Measurements from ENCODE around the gene MAP2K3. TPM values are rescaled to one million over a fixed set of nuclear protein-coding genes. Genes with fewer than 3 reads are reported as not detected.

The MAP2K3 gene
- total RNA-seq, 1 experiment from 2014 or later: 98.1 TPM

DNA sequence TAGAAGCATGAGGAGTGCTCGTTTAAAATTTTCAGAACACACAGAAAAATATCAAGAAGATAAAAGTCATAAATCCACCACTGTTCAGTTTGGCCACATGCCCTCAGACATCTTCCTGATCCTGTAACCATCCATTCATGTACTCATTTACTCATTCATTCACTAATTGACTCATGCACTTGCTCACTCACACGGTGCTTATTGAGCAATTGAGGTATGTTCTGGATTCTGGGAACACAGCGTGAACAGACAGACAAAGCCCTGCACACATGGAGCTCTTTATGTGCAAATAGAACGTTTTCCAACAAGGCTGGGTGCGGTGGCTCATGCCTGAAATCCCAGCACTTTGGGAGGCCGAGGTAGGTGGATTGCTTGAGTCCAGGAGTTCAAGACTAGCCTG lies 21.1 kb upstream of the MAP2K3 start:
- TF ChIP-seq, protein P1, sequence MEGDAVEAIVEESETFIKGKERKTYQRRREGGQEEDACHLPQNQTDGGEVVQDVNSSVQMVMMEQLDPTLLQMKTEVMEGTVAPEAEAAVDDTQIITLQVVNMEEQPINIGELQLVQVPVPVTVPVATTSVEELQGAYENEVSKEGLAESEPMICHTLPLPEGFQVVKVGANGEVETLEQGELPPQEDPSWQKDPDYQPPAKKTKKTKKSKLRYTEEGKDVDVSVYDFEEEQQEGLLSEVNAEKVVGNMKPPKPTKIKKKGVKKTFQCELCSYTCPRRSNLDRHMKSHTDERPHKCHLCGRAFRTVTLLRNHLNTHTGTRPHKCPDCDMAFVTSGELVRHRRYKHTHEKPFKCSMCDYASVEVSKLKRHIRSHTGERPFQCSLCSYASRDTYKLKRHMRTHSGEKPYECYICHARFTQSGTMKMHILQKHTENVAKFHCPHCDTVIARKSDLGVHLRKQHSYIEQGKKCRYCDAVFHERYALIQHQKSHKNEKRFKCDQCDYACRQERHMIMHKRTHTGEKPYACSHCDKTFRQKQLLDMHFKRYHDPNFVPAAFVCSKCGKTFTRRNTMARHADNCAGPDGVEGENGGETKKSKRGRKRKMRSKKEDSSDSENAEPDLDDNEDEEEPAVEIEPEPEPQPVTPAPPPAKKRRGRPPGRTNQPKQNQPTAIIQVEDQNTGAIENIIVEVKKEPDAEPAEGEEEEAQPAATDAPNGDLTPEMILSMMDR (conservative IDR thresholded peaks at IDR 0.05): no peak
- TF ChIP-seq EZH2 (IDR thresholded peaks at IDR 0.05; ENCODE audit: low read depth): no peak
- H3K27me3 ChIP-seq (ENCODE audit: insufficient read depth, low read depth): no peaks in the 10 kb centered on the region
- no peak for DNase-seq
- ChIA-PET POLR2A (ENCODE audit: unreplicated experiment) (no interaction called here), CTCF (no interaction called here)
- no peaks in the 10 kb centered on the region for H3K4me1 ChIP-seq (replicated peaks; ENCODE audit: insufficient read depth)
- H3K9me3 ChIP-seq (ENCODE audit: insufficient read depth, low read depth): no peaks in the 10 kb centered on the region
- no peaks in the 10 kb centered on the region for H3K36me3 ChIP-seq (ENCODE audit: low read depth)
- no peaks in the 10 kb centered on the region for H4K20me1 ChIP-seq (ENCODE audit: insufficient read depth)
- intact Hi-C loops (cut with micrococcal nuclease; ENCODE audit: unreplicated experiment): no loop called here
- H3K79me2 ChIP-seq (ENCODE audit: low read depth): no peaks in the 10 kb centered on the region
- no TSS peak for BruUV-seq (replicated peaks)
- H3K9me2 ChIP-seq (ENCODE audit: insufficient read depth): no peaks in the 10 kb centered on the region
- H2AFZ ChIP-seq: no peak overlapping the region
- H3K4me2 ChIP-seq: no peak overlapping the region
- no peak overlapping the region for H3K27ac ChIP-seq
- H3K4me3 ChIP-seq: no peak overlapping the region
- no peaks in the 10 kb centered on the region for H3F3A ChIP-seq (ENCODE audit: insufficient read depth, low read depth)

DNA sequence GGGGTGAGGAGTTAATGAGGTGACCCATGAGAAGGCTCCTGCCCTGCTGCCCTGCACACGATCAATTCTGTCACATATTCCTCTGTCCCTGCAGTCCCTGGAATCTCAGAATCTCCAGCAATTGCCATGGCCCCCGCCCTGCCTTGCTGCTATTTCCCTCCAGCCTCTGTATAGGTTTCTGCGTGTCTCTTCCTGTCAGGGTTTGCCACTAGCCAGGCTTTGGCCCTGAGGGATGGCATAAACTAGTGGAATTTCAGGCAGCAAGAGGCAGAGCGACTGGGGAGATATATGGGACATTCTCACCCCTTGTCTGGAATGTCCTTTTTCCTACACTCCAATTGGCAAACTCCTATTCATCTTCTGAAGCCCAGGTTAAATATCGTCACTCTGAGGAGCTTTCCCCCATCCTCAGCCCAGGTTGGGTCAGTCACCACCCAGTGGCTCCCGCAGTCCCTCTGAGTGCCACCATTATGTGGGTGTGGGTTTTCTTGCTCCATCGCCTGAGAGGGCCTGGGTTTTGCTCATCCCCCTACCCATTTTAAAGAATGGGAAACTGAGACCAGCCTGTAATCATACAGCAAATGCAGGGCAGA lies 15.8 kb upstream of the MAP2K3 start:
- Histone ChIP-seq H3K4me3 (no peak overlapping the region), H4K20me1 (ENCODE audit: insufficient read depth) (no peaks in the 10 kb centered on the region), H3K27me3 (ENCODE audit: insufficient read depth, low read depth) (no peaks in the 10 kb centered on the region), H3K79me2 (ENCODE audit: low read depth) (no peaks in the 10 kb centered on the region), H3K9me2 (ENCODE audit: insufficient read depth) (no peaks in the 10 kb centered on the region), H3K27ac (no peak overlapping the region), H3K4me1 (replicated peaks; ENCODE audit: insufficient read depth) (no peaks in the 10 kb centered on the region), H3K36me3 (ENCODE audit: low read depth) (no peaks in the 10 kb centered on the region), H3K9me3 (ENCODE audit: insufficient read depth, low read depth) (no peaks in the 10 kb centered on the region), H3K4me2 (no peak overlapping the region), H3F3A (ENCODE audit: insufficient read depth, low read depth) (peaks cover 3% of the 10 kb centered on the region; the same call in 1 of the 2 replicates), H2AFZ (no peak overlapping the region)
- POLR2A ChIA-PET (ENCODE audit: unreplicated experiment): interaction anchor here (0.6 kb wide), 1 partner anchor 56 kb away, joined by 3 read pairs; no protein-coding TSS in a partner anchor
- TF ChIP-seq EZH2 (IDR thresholded peaks at IDR 0.05; ENCODE audit: low read depth): no peak
- TF ChIP-seq, protein P1 (conservative IDR thresholded peaks at IDR 0.05): no peak
- BruUV-seq (replicated peaks): no TSS peak
- intact Hi-C loops (cut with micrococcal nuclease; ENCODE audit: unreplicated experiment): no loop called here
- CTCF ChIA-PET: no interaction called here
- DNase-seq: no peak

DNA sequence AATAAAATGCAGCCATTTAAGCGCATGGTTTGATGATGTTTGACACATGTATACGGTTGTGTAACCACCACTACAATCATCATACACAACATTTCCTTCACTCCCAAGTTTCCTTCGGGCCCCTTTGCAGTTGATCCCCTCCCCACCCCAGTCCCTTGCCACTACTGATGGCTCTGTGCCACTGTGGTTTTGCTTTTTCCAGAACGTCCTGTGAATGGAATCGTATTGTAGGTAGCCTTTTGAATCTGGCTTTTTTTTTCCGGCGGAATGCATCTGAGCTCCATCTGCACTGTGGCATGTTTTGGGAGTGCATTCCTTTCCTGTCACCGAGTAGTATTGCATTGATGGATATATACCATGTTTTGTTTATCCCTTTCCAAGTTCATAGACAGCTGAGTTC lies 15.1 kb upstream of the MAP2K3 start:
- intact Hi-C loops (cut with micrococcal nuclease; ENCODE audit: unreplicated experiment): no loop called here
- no peak overlapping the region for H3K4me3 ChIP-seq
- TF ChIP-seq EZH2 (IDR thresholded peaks at IDR 0.05; ENCODE audit: low read depth): no peak
- TF ChIP-seq, protein P1 (conservative IDR thresholded peaks at IDR 0.05): no peak
- H3K36me3 ChIP-seq (ENCODE audit: low read depth): no peaks in the 10 kb centered on the region
- H3K4me1 ChIP-seq (replicated peaks; ENCODE audit: insufficient read depth): no peaks in the 10 kb centered on the region
- ChIA-PET CTCF (no interaction called here), POLR2A (ENCODE audit: unreplicated experiment) (interaction anchor here (0.6 kb wide), 1 partner anchor 57 kb away, joined by 3 read pairs; no protein-coding TSS in a partner anchor)
- no peaks in the 10 kb centered on the region for H3K79me2 ChIP-seq (ENCODE audit: low read depth)
- no peak overlapping the region for H3K4me2 ChIP-seq
- no peaks in the 10 kb centered on the region for H3K27me3 ChIP-seq (ENCODE audit: insufficient read depth, low read depth)
- no peaks in the 10 kb centered on the region for H3K9me2 ChIP-seq (ENCODE audit: insufficient read depth)
- no peaks in the 10 kb centered on the region for H4K20me1 ChIP-seq (ENCODE audit: insufficient read depth)
- no peak for DNase-seq
- H3K9me3 ChIP-seq (ENCODE audit: insufficient read depth, low read depth): no peaks in the 10 kb centered on the region
- H3F3A ChIP-seq (ENCODE audit: insufficient read depth, low read depth): peaks cover 3% of the 10 kb centered on the region; the same call in 1 of the 2 replicates
- H3K27ac ChIP-seq: no peak overlapping the region
- no TSS peak for BruUV-seq (replicated peaks)
- no peak overlapping the region for H2AFZ ChIP-seq

Data from PC-9 (cell line).